ENCODE results near the gene FFAR4. TPM values are rescaled to one million over a fixed set of nuclear protein-coding genes. Genes with fewer than 3 reads are reported as not detected.

Gene FFAR4
- total and polyA plus RNA-seq, 12 donors: 0.20 to 1.4 (median 0.65) TPM; not detected in 2

- intact Hi-C loops (cut with DNase I): no loop called here
- no peak for DNase-seq
- no peak for TF ChIP-seq POLR2A (IDR thresholded peaks at IDR 0.05)
- TF ChIP-seq CTCF (IDR thresholded peaks at IDR 0.05): no peak
- no peak overlapping the region for H3K4me3 ChIP-seq
- no peaks in the 10 kb centered on the region for H3K36me3 ChIP-seq (replicated peaks in 1 of 2)
- H3K9me3 ChIP-seq (replicated peaks in 1 of 3): no peaks in the 10 kb centered on the region
- peaks cover 0 to 5% of the 10 kb centered on the region in 2 donors for H3K4me1 ChIP-seq (replicated peaks in 1 of 2)
- peaks cover 36% of the 10 kb centered on the region for H3K27me3 ChIP-seq
- no peak overlapping the region for H3K27ac ChIP-seq
- 25 to 60% (median 38%) methylated on average over 3 of the region's 3 CpGs for WGBS, 4 donors
Measured at GRCh38 chr10:93565446-93565845, 1.0 kb upstream of the FFAR4 start.

GRCh38 chr10:93567277-93568104 lies 1.0 kb downstream of the FFAR4 start:
- TF ChIP-seq POLR2A (IDR thresholded peaks at IDR 0.05): no peak
- no peak for TF ChIP-seq CTCF (IDR thresholded peaks at IDR 0.05)
- intact Hi-C loops (cut with DNase I): no loop called here
- Histone ChIP-seq H3K4me3 (peak overlapping the region in 1 of 4 donors; percentile 36), H3K36me3 (replicated peaks in 1 of 2) (no peaks in the 10 kb centered on the region), H3K9me3 (replicated peaks in 1 of 3) (no peaks in the 10 kb centered on the region), H3K27me3 (peaks cover 36% of the 10 kb centered on the region), H3K4me1 (replicated peaks in 1 of 2) (peaks cover 0 to 5% of the 10 kb centered on the region in 2 donors), H3K27ac (no peak overlapping the region)
- no peak for DNase-seq
- 8 to 12% (median 11%) methylated on average over 14 to 33 of the region's 33 CpGs for WGBS, 4 donors

GRCh38 chr10:93568105-93568390 lies 1.6 kb downstream of the FFAR4 start:
- 2 to 6% (median 5%) methylated on average over 19 to 21 of the region's 21 CpGs for WGBS, 4 donors
- Histone ChIP-seq H3K4me3 (peak overlapping the region in 1 of 4 donors; percentile 36), H3K27me3 (peaks cover 36% of the 10 kb centered on the region), H3K36me3 (replicated peaks in 1 of 2) (no peaks in the 10 kb centered on the region), H3K27ac (no peak overlapping the region), H3K4me1 (replicated peaks in 1 of 2) (peaks cover 0 to 5% of the 10 kb centered on the region in 2 donors), H3K9me3 (replicated peaks in 1 of 3) (no peaks in the 10 kb centered on the region)
- TF ChIP-seq POLR2A (IDR thresholded peaks at IDR 0.05) (no peak), CTCF (IDR thresholded peaks at IDR 0.05) (no peak)
- intact Hi-C loops (cut with DNase I): no loop called here
- DNase-seq: peak in 3 of 7 donors; percentile 18 to 22 (median 21)

- intact Hi-C loops (cut with DNase I): no loop called here
- 38 to 47% (median 41%) methylated on average over 3 of the region's 3 CpGs for WGBS, 4 donors
- no peak overlapping the region for H3K27ac ChIP-seq
- peaks cover 0 to 5% of the 10 kb centered on the region in 2 donors for H3K4me1 ChIP-seq (replicated peaks in 1 of 2)
- peaks cover 36% of the 10 kb centered on the region for H3K27me3 ChIP-seq
- TF ChIP-seq CTCF (IDR thresholded peaks at IDR 0.05): no peak
- no peak for TF ChIP-seq POLR2A (IDR thresholded peaks at IDR 0.05)
- no peaks in the 10 kb centered on the region for H3K36me3 ChIP-seq (replicated peaks in 1 of 2)
- H3K9me3 ChIP-seq (replicated peaks in 1 of 3): no peaks in the 10 kb centered on the region
- no peak overlapping the region for H3K4me3 ChIP-seq
- no peak for DNase-seq
Measured at GRCh38 chr10:93570383-93570782, 3.9 kb downstream of the FFAR4 start.

Measured in adrenal gland (tissue), 12 donors.